OCI-LY1 (cell line): Measurements from ENCODE around the gene ADAMTSL1.

ENCODE experiments used
- CTCF ChIP-seq: fragments of 200-600 bp; sonication (generic), shearing (Covaris generic); IDR thresholded peaks from 2 replicates; pipeline ENCODE4 v1.5.1; 2017; ENCODE audit warnings: mild to moderate bottlenecking, antibody characterized with exemption, low read length, moderate library complexity, mixed read lengths
- EZH2 ChIP-seq: fragments of 200-600 bp; sonication (generic), shearing (Covaris generic); IDR thresholded peaks from 2 replicates; pipeline ENCODE4 v1.8.0; 2017; ENCODE audit warnings: borderline replicate concordance, mixed run types, mild to moderate bottlenecking, antibody characterized with exemption, low read length, moderate library complexity, mixed read lengths

GRCh38 chr9:18941060-18941740 lies 467.2 kb downstream of the ADAMTSL1 start:
- TF ChIP-seq CTCF (no peak), EZH2 (no peak)
